HTERT RPE-1 (cell line): ENCODE data around the gene PCNX4.

Experiments used
- in situ Hi-C: fragments of 300-500 bp; cut with MboI; formaldehyde crosslinking; loops from 4 replicates; pipeline ENCODE4 v1.14.3; 2020; ENCODE audit warnings: low sequenced_read_pairs

The PCNX4 gene

DNA sequence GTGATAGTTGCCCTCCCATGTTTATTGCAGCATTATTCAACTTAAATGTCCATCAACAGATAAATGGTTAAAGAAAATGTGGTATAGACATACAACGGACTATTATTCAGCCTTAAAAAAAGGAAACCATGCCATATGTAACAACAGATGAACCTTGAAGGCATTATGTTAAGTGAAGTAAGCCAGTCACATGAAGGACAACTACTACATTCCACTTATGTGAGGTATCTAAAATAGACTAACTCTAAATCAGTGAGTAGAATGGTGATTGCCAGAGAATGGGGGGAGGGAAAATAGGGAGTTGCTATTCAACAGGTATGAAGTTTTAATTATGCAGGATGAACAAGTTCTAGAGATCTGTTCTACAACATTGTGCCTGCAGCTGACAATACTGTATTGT, 10.1 kb downstream of the PCNX4 start:
- in situ Hi-C loops = no loop called here

GRCh38 chr14:60102389-60102788, 10.7 kb downstream of the PCNX4 start:
- in situ Hi-C loops = no loop called here

GRCh38 chr14:60106339-60106738, 14.6 kb downstream of the PCNX4 start:
- in situ Hi-C loops = no loop called here

DNA sequence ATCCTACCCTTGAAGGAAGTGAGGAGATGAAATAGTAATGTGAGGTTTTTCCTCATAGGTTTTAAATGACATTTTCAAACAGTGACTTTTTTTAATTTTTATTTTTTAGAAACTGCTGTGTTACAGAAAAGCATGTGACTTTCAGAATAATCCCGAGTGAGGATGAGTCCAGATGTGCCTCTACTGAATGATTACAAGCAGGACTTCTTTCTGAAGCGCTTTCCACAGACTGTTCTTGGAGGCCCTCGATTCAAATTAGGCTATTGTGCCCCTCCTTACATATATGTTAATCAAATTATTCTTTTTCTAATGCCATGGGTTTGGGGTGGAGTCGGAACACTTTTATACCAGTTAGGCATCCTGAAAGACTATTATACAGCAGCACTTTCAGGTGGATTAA, 15.8 kb downstream of the PCNX4 start:
- in situ Hi-C loops = no loop called here

DNA sequence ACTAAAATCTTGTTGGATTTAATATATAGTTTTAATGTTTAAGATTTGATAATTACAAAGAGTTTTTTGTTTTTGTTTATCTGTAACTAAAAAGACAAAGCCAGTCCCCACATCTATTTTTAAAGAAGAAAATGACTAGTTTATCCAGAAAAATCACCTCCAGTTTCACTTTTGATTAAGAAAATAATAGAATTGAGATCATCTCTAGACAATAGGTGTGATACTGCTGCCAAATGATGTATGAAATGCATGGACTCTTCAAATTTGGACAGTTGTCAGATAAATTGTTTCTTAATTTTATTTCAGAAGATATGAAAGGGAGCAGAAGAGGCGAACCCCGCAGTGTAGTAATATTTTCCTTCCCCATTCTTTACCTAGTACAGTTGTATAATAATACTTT, 20.0 kb downstream of the PCNX4 start:
- in situ Hi-C loops = no loop called here

DNA sequence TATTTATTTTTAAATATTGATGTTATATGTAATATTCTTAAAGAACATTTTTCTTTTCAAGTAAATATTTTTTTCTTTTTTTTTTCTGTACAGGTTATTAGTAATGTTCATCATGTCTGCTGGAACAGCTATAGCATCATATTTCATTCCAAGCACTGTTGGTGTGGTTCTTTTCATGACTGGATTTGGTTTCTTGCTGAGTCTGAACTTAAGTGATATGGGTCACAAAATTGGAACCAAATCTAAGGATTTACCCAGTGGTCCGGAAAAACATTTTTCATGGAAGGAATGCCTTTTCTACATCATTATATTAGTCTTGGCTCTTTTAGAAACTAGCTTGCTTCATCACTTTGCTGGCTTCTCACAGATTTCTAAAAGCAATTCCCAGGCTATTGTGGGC, 23.2 kb downstream of the PCNX4 start:
- in situ Hi-C loops = no loop called here

DNA sequence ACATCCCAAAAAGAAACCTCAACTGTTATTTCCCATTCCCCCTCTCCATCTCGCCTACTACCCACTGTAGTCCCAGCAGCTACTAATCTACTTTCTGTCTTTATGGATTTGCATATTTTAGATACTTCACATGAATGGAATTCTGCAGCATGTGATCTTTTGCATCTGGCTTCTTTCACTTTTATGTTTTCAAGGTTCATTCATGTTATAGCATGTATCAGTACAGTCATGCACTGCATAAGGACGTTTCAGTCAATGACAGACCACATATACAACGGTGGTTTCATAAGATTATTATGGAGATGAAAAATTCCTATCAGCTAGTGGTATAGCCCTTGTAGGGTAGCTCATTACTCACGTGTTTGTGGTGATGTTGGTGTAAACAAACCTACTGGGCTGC, 24.5 kb downstream of the PCNX4 start:
- in situ Hi-C loops = no loop called here

DNA sequence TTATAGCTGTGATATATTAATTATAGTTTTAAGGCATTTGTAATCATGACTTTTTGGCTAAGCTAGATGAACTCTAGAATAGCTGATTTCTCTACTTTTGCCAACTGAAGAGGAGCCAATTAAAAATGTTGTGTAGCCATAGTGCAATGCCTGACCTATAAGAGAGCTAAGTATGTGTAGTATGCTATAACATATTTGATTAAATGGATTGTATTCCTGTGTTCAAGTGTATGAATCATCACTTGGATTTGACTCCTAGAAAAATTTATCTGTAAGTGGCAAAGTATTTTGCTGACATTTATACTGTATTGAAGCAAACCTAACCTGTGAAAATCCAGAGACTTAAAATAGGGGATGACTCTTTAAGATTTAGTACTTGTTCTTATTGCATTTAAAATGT, 34.2 kb downstream of the PCNX4 start:
- in situ Hi-C loops = no loop called here

GRCh38 chr14:60133487-60133886, 41.8 kb downstream of the PCNX4 start:
- in situ Hi-C loops = no loop called here

DNA sequence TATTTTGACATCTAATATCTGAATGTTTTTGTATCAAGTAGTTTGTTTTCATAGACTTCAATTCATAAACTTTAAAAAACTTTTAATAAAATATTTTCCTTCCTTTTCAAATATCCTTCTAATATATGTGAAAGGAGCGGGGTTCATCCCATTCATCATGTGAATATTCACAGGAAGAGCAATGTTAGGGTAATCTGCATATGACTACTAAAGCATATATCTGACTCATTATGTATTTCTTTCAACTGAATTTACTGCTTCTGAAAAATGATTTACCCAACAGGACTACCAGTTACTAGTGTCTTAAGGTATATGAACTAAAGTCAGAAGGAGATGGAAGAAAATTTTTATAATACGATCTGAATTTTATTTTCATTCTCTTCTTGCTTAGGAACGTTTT, 43.0 kb downstream of the PCNX4 start:
- in situ Hi-C loops = no loop called here

DNA sequence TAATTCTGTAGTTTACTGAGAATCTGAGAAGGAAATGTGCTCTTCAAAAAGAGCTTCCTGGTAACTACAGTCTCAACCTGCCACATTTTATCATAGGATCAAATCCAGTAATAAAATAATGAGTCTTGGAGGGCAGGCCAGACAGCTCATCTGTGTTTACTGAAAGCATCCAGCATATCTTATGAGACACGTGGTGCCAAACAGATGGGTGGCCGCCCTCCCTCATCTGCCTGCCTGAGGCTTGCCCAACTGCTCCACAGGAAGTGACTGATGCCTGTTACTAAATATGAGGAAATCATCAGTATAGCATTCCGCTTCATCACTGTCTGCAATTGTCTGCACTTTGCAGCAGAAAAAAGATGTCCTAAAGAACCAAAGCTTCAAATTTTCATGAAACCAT, 60.0 kb downstream of the PCNX4 start:
- in situ Hi-C loops = no loop called here

- in situ Hi-C loops = no loop called here
These were observed 62.3 kb downstream of the PCNX4 start for GRCh38 chr14:60153991-60154390.

GRCh38 chr14:60154671-60155070, 62.9 kb downstream of the PCNX4 start:
- in situ Hi-C loops = no loop called here

- in situ Hi-C loops = no loop called here
These were observed 68.7 kb downstream of the PCNX4 start for GRCh38 chr14:60160422-60160821.

- in situ Hi-C loops = no loop called here
These were observed 69.7 kb downstream of the PCNX4 start for GRCh38 chr14:60161196-60162107.

DNA sequence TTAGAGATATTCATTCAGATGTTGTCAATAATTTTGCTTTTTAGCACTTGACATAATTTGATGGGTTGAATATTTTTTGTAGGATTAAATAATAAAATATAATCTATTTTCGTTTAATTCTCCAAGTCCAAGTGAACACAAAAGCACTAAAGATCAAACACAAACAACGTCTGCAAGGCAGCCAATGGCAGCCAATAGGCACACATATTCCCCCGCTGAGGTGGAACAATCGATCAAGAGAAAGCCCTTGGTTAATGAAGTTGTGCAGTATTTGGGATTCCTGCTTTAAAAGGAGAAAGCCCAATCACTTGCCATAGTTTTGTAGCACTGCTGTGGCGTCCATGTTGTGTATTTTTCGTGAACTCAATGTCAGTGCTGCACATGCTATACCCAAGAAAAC, 72.0 kb downstream of the PCNX4 start:
- in situ Hi-C loops = no loop called here

DNA sequence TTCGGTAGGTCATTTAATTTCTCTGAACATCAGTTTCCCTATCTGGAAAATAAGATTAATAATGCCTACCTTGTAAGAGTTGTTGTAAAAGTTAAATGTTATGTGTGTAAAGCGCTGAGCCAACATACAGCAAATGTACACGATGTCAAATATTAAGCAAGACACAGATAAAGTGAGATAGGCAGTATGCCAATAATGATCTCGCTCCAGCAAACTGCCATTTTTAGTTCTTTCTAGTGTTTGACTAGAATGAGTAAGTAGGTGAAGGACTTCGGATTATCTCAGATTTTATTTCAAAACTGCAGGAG, 72.6 kb downstream of the PCNX4 start:
- in situ Hi-C loops = no loop called here

GRCh38 chr14:60164712-60165546, 73.2 kb downstream of the PCNX4 start, which contains the start of gene DHRS7:
Gene DHRS7 (minus strand): TSS chr14:60165398. CDS start chr14:60165309, 89 bp downstream.
- in situ Hi-C loops = no loop called here

- in situ Hi-C loops = no loop called here
These were observed 73.8 kb downstream of the PCNX4 start for GRCh38 chr14:60165547-60165876.

DNA sequence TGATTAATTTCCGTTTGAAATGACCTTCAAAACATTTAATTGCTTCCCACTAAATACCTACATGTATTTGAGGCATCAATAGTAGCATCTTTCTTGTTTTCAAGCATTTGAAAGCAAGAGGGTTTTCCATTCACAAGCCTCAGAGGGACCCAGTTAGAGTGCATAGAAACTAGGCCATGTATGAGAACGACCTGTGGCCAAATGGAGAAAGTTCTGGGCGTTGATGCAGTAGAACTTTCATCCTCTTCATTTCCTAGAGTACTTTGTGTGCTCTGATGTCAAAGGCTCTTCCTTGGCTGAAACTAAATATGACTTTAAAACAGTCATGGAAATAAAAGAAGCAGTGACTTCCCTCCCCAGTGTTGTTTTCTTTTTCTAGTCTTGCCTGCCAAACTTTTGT, 74.4 kb downstream of the PCNX4 start:
- in situ Hi-C loops = no loop called here

DNA sequence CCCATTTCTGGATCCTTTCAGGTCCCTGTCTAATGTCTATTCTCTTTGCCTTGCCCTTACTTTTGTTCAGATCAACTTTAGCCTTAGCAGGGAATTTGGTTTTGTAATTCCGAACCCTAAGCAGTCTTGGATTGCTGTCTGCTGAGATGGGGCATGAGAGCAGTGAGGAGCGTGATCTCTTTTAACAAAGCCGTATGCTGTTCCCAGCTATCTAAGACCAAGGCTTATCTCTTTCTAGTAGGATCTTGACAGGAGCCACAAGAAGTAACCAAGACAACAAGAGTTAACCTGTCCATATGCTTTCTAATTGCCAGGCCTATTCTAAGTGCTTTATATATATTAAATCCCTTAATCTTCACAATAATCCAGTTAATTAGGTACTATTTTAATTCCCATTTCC, 78.0 kb downstream of the PCNX4 start:
- in situ Hi-C loops = no loop called here

DNA sequence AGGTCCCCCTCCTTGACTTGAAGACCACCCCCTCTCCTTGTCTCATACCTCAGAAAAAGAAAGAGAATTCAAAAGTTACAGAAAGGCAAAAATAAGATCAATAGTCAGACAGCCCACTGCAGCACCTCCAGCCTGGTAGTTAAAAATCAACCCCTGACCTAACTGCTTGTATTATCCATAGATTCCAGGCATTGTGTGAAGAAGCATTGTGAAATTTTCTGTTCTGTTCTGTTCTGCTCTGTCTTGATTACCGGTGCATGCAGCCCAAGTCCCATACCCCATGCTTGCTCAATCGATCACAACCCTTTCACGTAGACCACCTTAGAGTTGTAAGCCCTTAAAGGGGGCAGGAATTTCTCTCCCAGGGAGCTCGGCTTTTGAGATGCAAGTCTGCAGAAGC, 79.2 kb downstream of the PCNX4 start:
- in situ Hi-C loops = no loop called here
